Psoas muscle (tissue), 8 donors: Measurements from ENCODE around the gene GDPD5. TPM values are rescaled to one million over a fixed set of nuclear protein-coding genes. Genes with fewer than 3 reads are reported as not detected.
A peak's percentile ranks its signal among the peaks of the same experiment; 100 is the strongest.

ENCODE experiments used
- ATAC-seq, 4 donors: fragments of 200-7000 bp; cut with Tn5 transposase; one replicate each; pipeline ENCODE4 v1.9.1; 2020; ENCODE audit warnings: moderate library complexity in 3 of 4, mild to moderate bottlenecking in 2 of 4
- DNase-seq, 2 donors: peaks; one replicate each; pipeline ENCODE4 v3.0.0-alpha.2; 2020
- H3K27ac ChIP-seq: fragments of 200-600 bp; one replicate; pipeline ENCODE4 v1.8.0; 2022
- H3K27me3 ChIP-seq, 3 donors: fragments of 200-600 bp in 1 of 3; one replicate each; pipeline versions ENCODE4 v1.6.1 to v1.8.0; 2013 to 2022; ENCODE audit warnings: low read length in 2 of 3, mild to moderate bottlenecking in 2 of 3, moderate library complexity in 1 of 3; ENCODE audit not compliant: insufficient read depth in 3 of 3
- H3K36me3 ChIP-seq, 2 donors: fragments of 200-600 bp in 1 of 2; one replicate each; pipeline versions ENCODE4 v1.6.1 to v1.8.0; 2013 to 2022; ENCODE audit warnings: low read depth in 1 of 2, mild to moderate bottlenecking in 1 of 2, moderate library complexity in 1 of 2; ENCODE audit not compliant: insufficient read depth in 1 of 2
- H3K4me1 ChIP-seq: fragments of 200-600 bp; one replicate; pipeline ENCODE4 v1.8.0; 2022
- H3K4me3 ChIP-seq: fragments of 200-600 bp; one replicate; pipeline ENCODE4 v1.8.0; 2022; ENCODE audit warnings: mild to moderate bottlenecking
- H3K9me3 ChIP-seq: fragments of 200-600 bp; one replicate; pipeline ENCODE4 v1.8.0; 2022
- CTCF ChIP-seq: fragments of 200-600 bp; IDR thresholded peaks from one replicate; pipeline ENCODE4 v1.8.0; 2022; ENCODE audit warnings: antibody characterized with exemption
- WGBS, 3 donors: extraction: QIAGEN DNeasy Blood & Tissue Kit; methylation state at CpG; one replicate each; pipeline versions ENCODE4 v1.1.6 to v1.1.7; 2013; 5-methylcytosine and 5-hydroxymethylcytosine counted together
- intact Hi-C, 2 donors: fragments of 100-400 bp; cut with DNase I; formaldehyde crosslinking; loops; one replicate each; pipeline versions ENCODE4 v1.11.0 to v1.14.2; 2022
- polyA plus RNA-seq, 3 donors: library from polyadenylated mRNA; stranded (reverse); fragments of 200-250 nt; gene quantifications; one replicate each; pipeline ENCODE4 v1.2.3, GENCODE V29; 2013
- total RNA-seq, 4 donors: library from RNA; stranded (reverse); fragmentation: NEBNext Ultra II Directional in 2 of 4; extraction: Animal tissue kit (Norgen Biotek cat#: 25700) in 2 of 4; gene quantifications; one replicate each; pipeline versions ENCODE4 v1.2.1 to v1.2.4, GENCODE V29; 2021 to 2023
- donor health status: healthy with polysubstance abuse.
- donor health status: DM: no; HTN: no; CAD: no; lungs with moderate emphysema.
- donor health status: Bipolar disorder and iron deficiency.
- donor health status: healthy.
- donor health status: DM: yes; HTN: yes; CAD: no.
- donor health status: DM: no; HTN: no; CAD: no.
- donor health status: DM: no; HTN: no; CAD: no.
- donor health status: DM: yes; HTN: yes; CAD: no.

GDPD5 gene
- total and polyA plus RNA-seq, 7 donors: 2.7 to 16.5 (median 11.5) TPM

- 5 to 8% (median 6%) methylated on average over 16 of the region's 16 CpGs for WGBS, 3 donors
- ATAC-seq: peak in 3 of 4 donors; percentile 5 to 13 (median 12)
- H3K4me1 ChIP-seq: peaks cover 45% of the 10 kb centered on the region
Measured at GRCh38 chr11:75562836-75563484, 37.2 kb upstream of the GDPD5 start.

GRCh38 chr11:75562048-75562835, 36.5 kb upstream of the GDPD5 start, which contains the start of gene SERPINH1:
SERPINH1 (plus strand) TSS chr11:75562253; CDS start chr11:75566350, 4,097 bp downstream.
- Histone ChIP-seq H3K9me3 (no peaks in the 10 kb centered on the region), H3K4me3 (peak within 1 kb of the TSS; percentile 99), H3K4me1 (peaks cover 50% of the 10 kb centered on the region), H3K27ac (peak within 1 kb of the TSS; percentile 100), H3K27me3 (no peaks in the 10 kb centered on the region), H3K36me3 (peaks cover 5 to 13% of the 10 kb centered on the region in 2 donors)
- TF ChIP-seq CTCF: no peak
- peak; percentile 87 to 92 (median 88) for ATAC-seq
- 1% methylated on average over 49 to 51 of the region's 51 CpGs for WGBS, 3 donors
- intact Hi-C loops: loop anchor here in 1 of 2 donors (10.0 kb wide), 1 partner anchor 143 kb away; no protein-coding TSS in a partner anchor
- DNase-seq: peak; percentile 88 to 93

More at GRCh38 chr11:75562836-75563484, 37.2 kb upstream of the GDPD5 start:
- peak; percentile 63 to 66 for DNase-seq
- Histone ChIP-seq H3K4me3 (peak overlapping the region; percentile 99), H3K36me3 (peaks cover 5 to 20% of the 10 kb centered on the region in 2 donors), H3K9me3 (no peaks in the 10 kb centered on the region), H3K27ac (peak overlapping the region; percentile 100), H3K27me3 (no peaks in the 10 kb centered on the region)
- intact Hi-C loops: loop anchor here in 1 of 2 donors (10.0 kb wide), 1 partner anchor 142 kb away; no protein-coding TSS in a partner anchor
- no peak for TF ChIP-seq CTCF

DNA sequence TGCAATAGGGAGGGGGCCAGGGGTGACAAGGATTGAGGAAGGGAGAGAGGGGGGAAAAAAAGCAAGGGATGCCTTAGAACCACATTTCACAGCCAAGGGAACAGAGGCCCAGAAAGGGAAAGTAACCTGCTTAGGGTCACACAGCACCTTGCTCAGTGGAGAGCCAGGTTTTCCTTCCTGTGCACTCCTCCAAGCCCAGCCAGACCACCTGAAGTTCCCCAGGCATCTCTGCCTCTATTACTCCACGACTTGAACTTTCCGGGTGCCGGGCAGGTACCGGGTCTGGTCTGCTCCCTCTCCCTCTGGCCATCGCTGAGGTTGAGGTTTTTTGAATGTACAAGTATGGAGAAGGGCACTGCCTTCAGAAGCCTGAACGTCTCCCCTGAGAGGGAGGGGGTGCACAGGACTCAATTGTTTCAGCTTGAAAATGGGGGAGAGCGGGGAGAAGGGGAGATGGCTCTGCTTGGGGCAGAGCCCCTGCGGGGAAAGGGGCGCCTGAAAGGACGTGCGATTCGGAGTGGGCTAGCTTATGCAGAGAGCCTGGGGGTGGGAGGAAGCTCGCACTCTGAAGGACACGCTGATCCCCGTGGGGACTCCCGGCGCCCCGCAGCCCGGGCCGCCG, 35.8 kb upstream of the GDPD5 start:
- no peak for TF ChIP-seq CTCF
- H3K27ac ChIP-seq: peak overlapping the region; percentile 100
- DNase-seq (no peak), ATAC-seq (no peak)
- intact Hi-C loops: loop anchor here in 1 of 2 donors (10.0 kb wide), 1 partner anchor 143 kb away; no protein-coding TSS in a partner anchor
- H3K9me3 ChIP-seq: no peaks in the 10 kb centered on the region
- H3K4me1 ChIP-seq: peaks cover 50% of the 10 kb centered on the region
- peak overlapping the region; percentile 99 for H3K4me3 ChIP-seq
- H3K27me3 ChIP-seq: no peaks in the 10 kb centered on the region
- WGBS, 3 donors: 19 to 25% (median 20%) methylated on average over 19 to 21 of the region's 21 CpGs
- peaks cover 2 to 6% of the 10 kb centered on the region in 2 donors for H3K36me3 ChIP-seq

DNA sequence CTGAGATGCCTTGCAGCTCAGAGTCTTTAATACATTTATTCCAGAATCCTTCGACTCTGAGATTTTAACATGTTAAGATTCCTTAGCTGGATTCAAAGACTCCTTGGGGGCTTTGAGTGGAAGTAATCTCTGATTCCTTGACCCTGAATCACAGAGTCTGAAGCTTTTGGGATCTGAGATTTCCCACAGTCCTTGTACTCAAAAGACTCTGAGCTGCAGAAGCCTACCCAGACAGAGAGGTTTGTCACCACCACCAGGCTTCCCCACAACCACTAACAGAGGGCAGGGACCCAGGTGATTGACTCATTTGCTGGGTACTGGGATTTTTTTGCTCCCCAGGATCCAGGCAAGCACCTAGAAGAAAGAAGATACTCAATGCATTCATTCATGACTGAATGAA, 34.9 kb upstream of the GDPD5 start:
- 63 to 68% (median 67%) methylated on average over 1 of the region's 1 CpG for WGBS, 3 donors
- Histone ChIP-seq H3K36me3 (no peaks in the 10 kb centered on the region), H3K27me3 (no peaks in the 10 kb centered on the region), H3K9me3 (no peaks in the 10 kb centered on the region), H3K4me3 (no peak overlapping the region), H3K27ac (peak overlapping the region; percentile 71), H3K4me1 (peaks cover 45% of the 10 kb centered on the region)
- ATAC-seq (no peak), DNase-seq (no peak)
- intact Hi-C loops: loop anchor here in 1 of 2 donors (10.0 kb wide), 1 partner anchor 144 kb away; no protein-coding TSS in a partner anchor
- TF ChIP-seq CTCF: no peak
